HEK293 (cell line): Measurements from ENCODE around the gene NR1H2.
A peak's percentile ranks its signal among the peaks of the same experiment; 100 is the strongest.

Source experiments
- BCL11A ChIP-seq: fragments of 450-650 bp; formaldehyde crosslinking; IDR thresholded peaks from 2 replicates; pipeline ENCODE4 v1.5.1; 2016; ENCODE audit warnings: low read depth, missing biosample characterization, missing genetic modification characterization
- YY2 ChIP-seq: fragments of 450-650 bp; formaldehyde crosslinking; IDR thresholded peaks from 2 replicates; pipeline ENCODE4 v1.5.1; 2016; ENCODE audit warnings: missing biosample characterization, missing genetic modification characterization
- ZBTB17 ChIP-seq: fragments of 450-650 bp; formaldehyde crosslinking; IDR thresholded peaks from 2 replicates; pipeline ENCODE4 v1.5.1; 2016; ENCODE audit warnings: missing biosample characterization, missing genetic modification characterization
- ZBTB20 ChIP-seq: fragments of 450-650 bp; formaldehyde crosslinking; IDR thresholded peaks from 2 replicates; pipeline ENCODE4 v1.5.1; 2016; ENCODE audit warnings: missing biosample characterization, missing genetic modification characterization
- ZBTB7A ChIP-seq: fragments of 450-650 bp; formaldehyde crosslinking; IDR thresholded peaks from 2 replicates; pipeline ENCODE4 v1.5.1; 2016; ENCODE audit warnings: low read depth, missing biosample characterization, missing genetic modification characterization
- ZFHX2 ChIP-seq: fragments of 450-650 bp; formaldehyde crosslinking; conservative IDR thresholded peaks from 2 replicates; pipeline ENCODE4 v1.5.1; 2016; ENCODE audit warnings: missing biosample characterization, missing genetic modification characterization
- ZNF112 ChIP-seq: fragments of 450-650 bp; formaldehyde crosslinking; IDR thresholded peaks from 2 replicates; pipeline ENCODE4 v1.5.0; 2017; ENCODE audit warnings: missing biosample characterization, missing genetic modification characterization
- ZNF114 ChIP-seq: fragments of 450-650 bp; formaldehyde crosslinking; IDR thresholded peaks from 2 replicates; pipeline ENCODE4 v1.5.0; 2017; ENCODE audit warnings: missing biosample characterization, missing genetic modification characterization
- ZNF221 ChIP-seq: fragments of 450-650 bp; formaldehyde crosslinking; IDR thresholded peaks from 2 replicates; pipeline ENCODE4 v1.5.1; 2017; ENCODE audit warnings: missing biosample characterization, missing genetic modification characterization, borderline replicate concordance
- ZNF223 ChIP-seq: fragments of 450-650 bp; formaldehyde crosslinking; IDR thresholded peaks from 2 replicates; pipeline ENCODE4 v1.5.1; 2016; ENCODE audit warnings: missing biosample characterization, missing genetic modification characterization
- ZNF292 ChIP-seq: fragments of 450-650 bp; formaldehyde crosslinking; IDR thresholded peaks from 2 replicates; pipeline ENCODE4 v1.5.1; 2016; ENCODE audit warnings: low read depth, missing biosample characterization, missing genetic modification characterization, borderline replicate concordance
- ZNF302 ChIP-seq: fragments of 450-650 bp; formaldehyde crosslinking; IDR thresholded peaks from 2 replicates; pipeline ENCODE4 v1.5.1; 2016; ENCODE audit warnings: missing biosample characterization, missing genetic modification characterization, low read depth
- ZNF350 ChIP-seq: fragments of 450-650 bp; formaldehyde crosslinking; IDR thresholded peaks from 2 replicates; pipeline ENCODE4 v1.5.0; 2017; ENCODE audit warnings: missing biosample characterization, mild to moderate bottlenecking, missing genetic modification characterization
- ZNF366 ChIP-seq: fragments of 450-650 bp; formaldehyde crosslinking; conservative IDR thresholded peaks from 2 replicates; pipeline ENCODE4 v1.5.1; 2016; ENCODE audit warnings: missing biosample characterization, missing genetic modification characterization
- ZNF48 ChIP-seq: fragments of 450-650 bp; formaldehyde crosslinking; IDR thresholded peaks from 2 replicates; pipeline ENCODE4 v1.5.1; 2016; ENCODE audit warnings: missing biosample characterization, missing genetic modification characterization
- ZNF548 ChIP-seq: fragments of 450-650 bp; formaldehyde crosslinking; IDR thresholded peaks from 2 replicates; pipeline ENCODE4 v1.5.1; 2016; ENCODE audit warnings: missing biosample characterization, missing genetic modification characterization
- ZNF560 ChIP-seq: fragments of 450-650 bp; formaldehyde crosslinking; IDR thresholded peaks from 2 replicates; pipeline ENCODE4 v1.5.1; 2017; ENCODE audit warnings: missing biosample characterization, missing genetic modification characterization, borderline replicate concordance
- ZNF654 ChIP-seq: fragments of 450-650 bp; formaldehyde crosslinking; IDR thresholded peaks from 2 replicates; pipeline ENCODE4 v1.5.1; 2016; ENCODE audit warnings: low read depth, missing biosample characterization, missing genetic modification characterization
- ZNF747 ChIP-seq: fragments of 450-650 bp; formaldehyde crosslinking; IDR thresholded peaks from 2 replicates; pipeline ENCODE4 v1.5.1; 2016; ENCODE audit warnings: missing biosample characterization, missing genetic modification characterization
- ZNF768 ChIP-seq: fragments of 450-650 bp; formaldehyde crosslinking; IDR thresholded peaks from 2 replicates; pipeline ENCODE4 v1.5.1; 2018; ENCODE audit warnings: missing biosample characterization, mild to moderate bottlenecking, missing genetic modification characterization
- ZNF837 ChIP-seq: fragments of 450-650 bp; formaldehyde crosslinking; IDR thresholded peaks from 2 replicates; pipeline ENCODE4 v1.5.1; 2016; ENCODE audit warnings: missing biosample characterization, missing genetic modification characterization
- ZSCAN4 ChIP-seq: fragments of 450-650 bp; formaldehyde crosslinking; IDR thresholded peaks from 2 replicates; pipeline ENCODE4 v1.5.1; 2017; ENCODE audit warnings: missing biosample characterization, missing genetic modification characterization
- TF ChIP-seq, protein P1 (sequence below): fragments of 450-650 bp; IDR thresholded peaks from 2 replicates; pipeline ENCODE4 v1.5.1; 2018; ENCODE audit warnings: missing biosample characterization, missing genetic modification characterization
- TF ChIP-seq, protein P2 (sequence below): fragments of 450-650 bp; formaldehyde crosslinking; IDR thresholded peaks from 2 replicates; pipeline ENCODE4 v1.5.1; 2016; ENCODE audit warnings: missing biosample characterization, missing genetic modification characterization
- TF ChIP-seq, protein P3 (sequence below): fragments of 450-650 bp; formaldehyde crosslinking; IDR thresholded peaks from 2 replicates; pipeline ENCODE4 v1.5.1; 2017; ENCODE audit warnings: missing biosample characterization, missing genetic modification characterization
- TF ChIP-seq, protein P4 (sequence below): fragments of 450-650 bp; formaldehyde crosslinking; IDR thresholded peaks from 2 replicates; pipeline ENCODE4 v1.5.1; 2016; ENCODE audit warnings: missing biosample characterization, missing genetic modification characterization
- TF ChIP-seq, protein P5 (sequence below): fragments of 450-650 bp; formaldehyde crosslinking; IDR thresholded peaks from 2 replicates; pipeline ENCODE4 v1.5.1; 2016; ENCODE audit warnings: missing biosample characterization, missing genetic modification characterization
- TF ChIP-seq, protein P6 (sequence below): fragments of 450-650 bp; formaldehyde crosslinking; IDR thresholded peaks from 2 replicates; pipeline ENCODE4 v1.5.1; 2017; ENCODE audit warnings: missing biosample characterization, missing genetic modification characterization

NR1H2 gene

DNA sequence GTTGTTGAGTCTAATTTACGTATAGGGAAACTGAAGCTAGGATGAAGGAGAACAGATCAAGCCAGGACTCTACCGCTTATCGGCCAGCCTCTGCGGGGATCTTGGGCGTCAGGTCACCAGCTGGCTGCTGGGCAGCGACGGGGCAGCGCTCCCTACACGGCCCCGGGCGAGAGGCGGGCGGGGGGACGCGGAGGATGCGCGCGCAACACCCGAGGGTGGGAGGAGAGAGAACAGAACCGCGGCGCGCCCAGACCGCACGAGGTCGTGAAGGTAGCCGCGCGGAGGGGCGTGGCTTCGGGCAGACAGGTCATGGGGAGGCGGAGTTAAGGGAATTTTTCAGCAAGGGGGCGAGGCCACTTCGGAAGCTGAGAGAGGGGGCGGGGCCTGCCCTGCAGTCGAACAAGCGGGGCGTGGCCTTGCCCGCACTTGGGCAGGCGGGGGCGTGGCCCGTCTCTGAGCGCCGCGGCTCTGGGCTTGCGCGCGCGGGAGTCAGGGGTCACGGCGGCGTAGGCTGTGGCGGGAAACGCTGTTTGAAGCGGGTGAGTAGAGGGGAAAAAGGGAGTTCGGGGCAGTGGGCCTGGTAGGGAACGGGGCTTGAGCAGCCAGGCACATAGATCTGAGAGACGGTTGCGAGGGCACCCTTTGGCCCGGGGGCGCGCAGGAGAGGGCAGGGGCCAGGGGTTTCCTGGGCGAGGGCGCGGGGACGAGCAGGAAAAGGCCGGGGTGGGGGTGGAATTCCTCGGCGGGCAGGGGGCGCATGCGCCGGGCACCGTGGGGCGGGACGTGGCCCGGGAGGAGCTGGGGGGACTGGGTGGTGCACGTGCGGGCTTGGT, 7.8 kb downstream of the NR1H2 start, which contains the start of gene POLD1 (continued):
- TF ChIP-seq ZNF223 (no peak), ZNF292 (no peak), ZFHX2 (tag by site-specific recombination) (peak; percentile 95), ZNF747 (tag by site-specific recombination) (no peak), ZNF350 (no peak), ZNF114 (tag by site-specific recombination) (no peak), ZNF560 (tag by site-specific recombination) (no peak), ZNF48 (tag by site-specific recombination) (no peak), YY2 (tag by site-specific recombination) (peak; percentile 50; the same call in 1 of the 2 replicates), ZBTB20 (tag by site-specific recombination) (peak; percentile 60; the same call in 1 of the 2 replicates), ZNF837 (tag by site-specific recombination) (no peak), ZNF654 (tag by site-specific recombination) (no peak), ZNF302 (tag by site-specific recombination) (no peak), ZNF221 (tag by site-specific recombination) (no peak), BCL11A (tag by site-specific recombination) (peak; percentile 73; the same call in 1 of the 2 replicates), ZSCAN4 (tag by site-specific recombination) (no peak), ZBTB7A (tag by site-specific recombination) (peak; percentile 55; the same call in 1 of the 2 replicates), ZBTB17 (tag by site-specific recombination) (peak; percentile 66), ZNF366 (tag by site-specific recombination) (peak; percentile 63), ZNF112 (tag by site-specific recombination) (no peak), ZNF768 (no peak), ZNF548 (tag by site-specific recombination) (no peak)
- TF ChIP-seq, protein P1, sequence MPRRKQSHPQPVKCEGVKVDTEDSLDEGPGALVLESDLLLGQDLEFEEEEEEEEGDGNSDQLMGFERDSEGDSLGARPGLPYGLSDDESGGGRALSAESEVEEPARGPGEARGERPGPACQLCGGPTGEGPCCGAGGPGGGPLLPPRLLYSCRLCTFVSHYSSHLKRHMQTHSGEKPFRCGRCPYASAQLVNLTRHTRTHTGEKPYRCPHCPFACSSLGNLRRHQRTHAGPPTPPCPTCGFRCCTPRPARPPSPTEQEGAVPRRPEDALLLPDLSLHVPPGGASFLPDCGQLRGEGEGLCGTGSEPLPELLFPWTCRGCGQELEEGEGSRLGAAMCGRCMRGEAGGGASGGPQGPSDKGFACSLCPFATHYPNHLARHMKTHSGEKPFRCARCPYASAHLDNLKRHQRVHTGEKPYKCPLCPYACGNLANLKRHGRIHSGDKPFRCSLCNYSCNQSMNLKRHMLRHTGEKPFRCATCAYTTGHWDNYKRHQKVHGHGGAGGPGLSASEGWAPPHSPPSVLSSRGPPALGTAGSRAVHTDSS (tag by site-specific recombination): no peak
- TF ChIP-seq, protein P2, sequence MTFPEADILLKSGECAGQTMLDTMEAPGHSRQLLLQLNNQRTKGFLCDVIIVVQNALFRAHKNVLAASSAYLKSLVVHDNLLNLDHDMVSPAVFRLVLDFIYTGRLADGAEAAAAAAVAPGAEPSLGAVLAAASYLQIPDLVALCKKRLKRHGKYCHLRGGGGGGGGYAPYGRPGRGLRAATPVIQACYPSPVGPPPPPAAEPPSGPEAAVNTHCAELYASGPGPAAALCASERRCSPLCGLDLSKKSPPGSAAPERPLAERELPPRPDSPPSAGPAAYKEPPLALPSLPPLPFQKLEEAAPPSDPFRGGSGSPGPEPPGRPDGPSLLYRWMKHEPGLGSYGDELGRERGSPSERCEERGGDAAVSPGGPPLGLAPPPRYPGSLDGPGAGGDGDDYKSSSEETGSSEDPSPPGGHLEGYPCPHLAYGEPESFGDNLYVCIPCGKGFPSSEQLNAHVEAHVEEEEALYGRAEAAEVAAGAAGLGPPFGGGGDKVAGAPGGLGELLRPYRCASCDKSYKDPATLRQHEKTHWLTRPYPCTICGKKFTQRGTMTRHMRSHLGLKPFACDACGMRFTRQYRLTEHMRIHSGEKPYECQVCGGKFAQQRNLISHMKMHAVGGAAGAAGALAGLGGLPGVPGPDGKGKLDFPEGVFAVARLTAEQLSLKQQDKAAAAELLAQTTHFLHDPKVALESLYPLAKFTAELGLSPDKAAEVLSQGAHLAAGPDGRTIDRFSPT (tag by site-specific recombination): peak; percentile 89
- TF ChIP-seq, protein P3, sequence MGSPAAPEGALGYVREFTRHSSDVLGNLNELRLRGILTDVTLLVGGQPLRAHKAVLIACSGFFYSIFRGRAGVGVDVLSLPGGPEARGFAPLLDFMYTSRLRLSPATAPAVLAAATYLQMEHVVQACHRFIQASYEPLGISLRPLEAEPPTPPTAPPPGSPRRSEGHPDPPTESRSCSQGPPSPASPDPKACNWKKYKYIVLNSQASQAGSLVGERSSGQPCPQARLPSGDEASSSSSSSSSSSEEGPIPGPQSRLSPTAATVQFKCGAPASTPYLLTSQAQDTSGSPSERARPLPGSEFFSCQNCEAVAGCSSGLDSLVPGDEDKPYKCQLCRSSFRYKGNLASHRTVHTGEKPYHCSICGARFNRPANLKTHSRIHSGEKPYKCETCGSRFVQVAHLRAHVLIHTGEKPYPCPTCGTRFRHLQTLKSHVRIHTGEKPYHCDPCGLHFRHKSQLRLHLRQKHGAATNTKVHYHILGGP: no peak
- TF ChIP-seq, protein P4, sequence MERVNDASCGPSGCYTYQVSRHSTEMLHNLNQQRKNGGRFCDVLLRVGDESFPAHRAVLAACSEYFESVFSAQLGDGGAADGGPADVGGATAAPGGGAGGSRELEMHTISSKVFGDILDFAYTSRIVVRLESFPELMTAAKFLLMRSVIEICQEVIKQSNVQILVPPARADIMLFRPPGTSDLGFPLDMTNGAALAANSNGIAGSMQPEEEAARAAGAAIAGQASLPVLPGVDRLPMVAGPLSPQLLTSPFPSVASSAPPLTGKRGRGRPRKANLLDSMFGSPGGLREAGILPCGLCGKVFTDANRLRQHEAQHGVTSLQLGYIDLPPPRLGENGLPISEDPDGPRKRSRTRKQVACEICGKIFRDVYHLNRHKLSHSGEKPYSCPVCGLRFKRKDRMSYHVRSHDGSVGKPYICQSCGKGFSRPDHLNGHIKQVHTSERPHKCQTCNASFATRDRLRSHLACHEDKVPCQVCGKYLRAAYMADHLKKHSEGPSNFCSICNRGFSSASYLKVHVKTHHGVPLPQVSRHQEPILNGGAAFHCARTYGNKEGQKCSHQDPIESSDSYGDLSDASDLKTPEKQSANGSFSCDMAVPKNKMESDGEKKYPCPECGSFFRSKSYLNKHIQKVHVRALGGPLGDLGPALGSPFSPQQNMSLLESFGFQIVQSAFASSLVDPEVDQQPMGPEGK: peak; percentile 87
- TF ChIP-seq, protein P5, sequence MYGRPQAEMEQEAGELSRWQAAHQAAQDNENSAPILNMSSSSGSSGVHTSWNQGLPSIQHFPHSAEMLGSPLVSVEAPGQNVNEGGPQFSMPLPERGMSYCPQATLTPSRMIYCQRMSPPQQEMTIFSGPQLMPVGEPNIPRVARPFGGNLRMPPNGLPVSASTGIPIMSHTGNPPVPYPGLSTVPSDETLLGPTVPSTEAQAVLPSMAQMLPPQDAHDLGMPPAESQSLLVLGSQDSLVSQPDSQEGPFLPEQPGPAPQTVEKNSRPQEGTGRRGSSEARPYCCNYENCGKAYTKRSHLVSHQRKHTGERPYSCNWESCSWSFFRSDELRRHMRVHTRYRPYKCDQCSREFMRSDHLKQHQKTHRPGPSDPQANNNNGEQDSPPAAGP (tag by site-specific recombination): peak; percentile 76; the same call in 1 of the 2 replicates
- TF ChIP-seq, protein P6, sequence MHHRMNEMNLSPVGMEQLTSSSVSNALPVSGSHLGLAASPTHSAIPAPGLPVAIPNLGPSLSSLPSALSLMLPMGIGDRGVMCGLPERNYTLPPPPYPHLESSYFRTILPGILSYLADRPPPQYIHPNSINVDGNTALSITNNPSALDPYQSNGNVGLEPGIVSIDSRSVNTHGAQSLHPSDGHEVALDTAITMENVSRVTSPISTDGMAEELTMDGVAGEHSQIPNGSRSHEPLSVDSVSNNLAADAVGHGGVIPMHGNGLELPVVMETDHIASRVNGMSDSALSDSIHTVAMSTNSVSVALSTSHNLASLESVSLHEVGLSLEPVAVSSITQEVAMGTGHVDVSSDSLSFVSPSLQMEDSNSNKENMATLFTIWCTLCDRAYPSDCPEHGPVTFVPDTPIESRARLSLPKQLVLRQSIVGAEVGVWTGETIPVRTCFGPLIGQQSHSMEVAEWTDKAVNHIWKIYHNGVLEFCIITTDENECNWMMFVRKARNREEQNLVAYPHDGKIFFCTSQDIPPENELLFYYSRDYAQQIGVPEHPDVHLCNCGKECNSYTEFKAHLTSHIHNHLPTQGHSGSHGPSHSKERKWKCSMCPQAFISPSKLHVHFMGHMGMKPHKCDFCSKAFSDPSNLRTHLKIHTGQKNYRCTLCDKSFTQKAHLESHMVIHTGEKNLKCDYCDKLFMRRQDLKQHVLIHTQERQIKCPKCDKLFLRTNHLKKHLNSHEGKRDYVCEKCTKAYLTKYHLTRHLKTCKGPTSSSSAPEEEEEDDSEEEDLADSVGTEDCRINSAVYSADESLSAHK (tag by site-specific recombination): peak; percentile 61; the same call in 1 of the 2 replicates
